ENCODE measurements around the gene LDB2.

LDB2 gene

DNA sequence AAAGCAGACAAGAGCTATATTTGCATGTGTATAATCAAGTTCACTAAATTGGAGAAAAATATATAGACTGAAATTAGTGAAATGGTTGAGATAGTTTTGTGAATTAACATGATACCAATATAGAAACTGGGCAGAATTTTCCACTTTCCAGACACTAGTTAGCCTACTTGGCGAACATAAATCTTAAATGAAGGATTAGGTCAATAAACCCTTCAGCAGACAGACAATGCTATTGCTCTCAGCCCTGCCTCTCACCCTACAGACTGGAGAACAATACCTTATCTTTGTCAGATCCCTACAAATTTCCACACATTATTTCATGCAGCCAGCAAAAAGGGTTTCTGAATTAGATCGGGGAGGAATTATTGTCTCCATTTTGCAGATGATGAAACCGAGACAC, 435.8 kb downstream of the LDB2 start:
- DNase-seq, result no peak

DNA sequence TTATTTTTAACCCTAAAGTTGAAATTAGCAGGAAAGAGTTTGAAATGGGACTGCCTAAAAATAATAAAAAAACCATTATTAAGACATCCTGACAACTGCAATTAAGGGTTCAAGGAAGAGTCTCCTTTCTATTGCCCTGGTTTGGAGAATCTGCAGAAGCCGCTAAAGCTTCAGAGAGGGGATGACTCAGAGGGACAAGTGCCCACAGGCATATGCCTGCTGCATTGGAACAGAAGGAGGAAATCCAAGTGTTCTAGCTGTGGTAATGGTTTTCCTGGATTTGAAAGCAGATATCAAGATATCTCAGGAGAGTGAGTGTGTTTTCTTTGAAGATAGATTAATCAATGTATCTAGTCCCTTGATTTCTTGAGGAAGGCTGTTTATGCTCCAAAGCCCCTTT, 437.1 kb downstream of the LDB2 start:
- no peak for DNase-seq

GRCh38 chr4:16457944-16458343, 440.5 kb downstream of the LDB2 start:
- DNase-seq, result no peak

All from activated CD4-positive, alpha-beta T cell treated with anti-CD3 and anti-CD28 coated beads for 48 hours (primary cell).